DMS79 treated with DMSO at 0.1 percent for 48 hours (cell line): ENCODE data around the gene ATG5.

ENCODE experiments used
- DNase-seq: peaks from one replicate; lab custom pipeline; 2025; lab: John Stamatoyannopoulos, UW

ATG5 gene

DNA sequence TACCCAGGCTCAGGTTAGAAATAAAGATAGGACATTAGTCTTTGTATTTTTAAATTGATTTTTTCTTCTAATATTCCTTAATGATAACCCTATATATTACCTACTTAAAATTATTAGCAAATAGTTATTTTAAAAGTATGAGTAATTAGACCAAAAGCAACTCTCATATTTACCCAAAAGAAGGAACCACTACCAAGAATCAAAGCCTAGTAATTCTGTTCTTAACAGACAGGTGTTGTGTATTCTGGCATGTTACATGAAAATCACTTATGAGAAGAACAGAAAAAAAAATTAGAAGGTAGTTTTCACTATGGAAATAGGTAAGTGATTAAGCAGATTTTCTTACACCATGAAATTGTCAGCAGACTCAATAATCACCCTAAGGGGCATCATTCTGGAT is 105.1 kb downstream of the ATG5 start:
- no peak for DNase-seq

DNA sequence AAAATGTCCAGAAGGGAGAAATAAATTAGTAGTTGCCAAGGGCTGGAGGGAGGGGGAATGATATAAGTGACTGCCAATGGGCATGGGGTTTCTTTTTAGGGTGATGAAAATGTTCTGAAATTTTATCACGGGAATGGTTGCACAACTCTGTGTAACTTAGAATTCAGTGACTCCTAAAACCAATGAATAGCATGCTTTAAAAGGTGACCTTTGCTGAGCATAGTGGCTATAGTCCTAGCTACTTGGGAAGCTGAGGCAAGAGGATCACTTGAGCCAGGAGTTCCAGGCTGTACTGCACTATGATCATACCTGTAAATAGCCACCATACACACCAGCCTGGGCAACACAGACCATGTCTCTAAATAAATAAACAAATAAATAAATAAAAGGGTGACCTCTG is 109.0 kb downstream of the ATG5 start:
- no peak for DNase-seq

DNA sequence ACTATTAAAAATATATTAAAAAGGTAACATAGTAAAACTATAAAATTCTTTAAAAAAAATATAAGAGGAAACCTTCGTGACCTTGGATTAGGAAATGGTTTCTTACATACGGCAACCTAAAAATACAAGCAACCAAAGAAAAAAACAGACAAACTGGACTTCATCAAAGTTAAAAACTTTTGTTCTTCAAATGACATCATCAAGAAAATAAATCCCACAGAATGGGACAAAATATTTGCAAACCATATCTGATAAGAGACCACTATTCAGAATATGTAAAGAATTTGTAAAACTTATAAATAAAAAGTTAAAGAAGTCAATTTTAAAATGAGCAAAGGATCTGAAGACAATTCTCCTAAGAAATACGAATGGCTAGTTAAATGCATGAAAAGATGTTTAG is 110.0 kb downstream of the ATG5 start:
- no peak for DNase-seq

DNA sequence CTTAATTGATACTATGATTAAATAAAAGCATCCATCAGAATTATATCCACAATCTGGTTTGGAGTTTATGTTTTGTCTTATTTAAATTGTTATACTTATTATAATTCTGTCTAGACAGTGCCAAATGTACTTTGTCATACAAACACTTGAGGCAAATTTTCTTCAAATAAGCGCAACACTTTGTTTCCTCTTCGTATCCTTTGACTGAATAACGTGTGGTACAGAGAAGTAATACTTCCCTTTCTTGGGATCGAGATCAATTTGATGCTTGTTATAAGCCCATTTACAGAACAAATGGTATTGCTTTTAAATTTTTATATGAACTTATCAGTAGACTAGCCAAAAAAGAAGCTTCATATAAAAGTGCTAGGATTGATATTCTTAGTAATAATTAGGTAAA is 111.0 kb downstream of the ATG5 start:
- no peak for DNase-seq

DNA sequence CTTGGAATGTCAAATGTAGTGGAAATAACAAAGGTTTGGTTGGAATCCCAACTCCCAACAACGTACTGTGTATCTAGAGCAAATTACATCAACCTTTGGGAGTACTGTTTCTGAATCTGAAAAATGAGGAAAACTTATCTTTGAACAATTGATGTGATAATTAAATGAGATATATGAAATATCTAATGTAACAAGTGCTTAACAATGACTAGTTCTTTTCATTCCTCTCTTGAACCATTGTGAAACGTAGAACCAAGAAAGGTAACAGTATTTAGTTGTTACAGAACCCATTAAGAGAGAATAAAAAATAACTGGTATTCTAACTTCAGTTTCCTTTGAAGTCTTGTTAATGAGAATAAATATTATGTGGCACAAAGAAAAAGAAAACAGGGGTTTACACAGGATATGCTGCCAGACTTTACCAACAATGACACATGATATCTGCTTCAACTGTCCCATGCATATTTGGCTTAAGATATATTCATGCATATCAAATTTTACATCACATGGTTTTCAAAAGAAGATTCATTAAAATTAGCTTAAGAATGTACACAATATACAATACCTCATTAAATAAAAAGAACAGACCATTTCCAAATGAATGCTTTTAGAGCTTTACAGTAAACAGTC is 111.8 kb downstream of the ATG5 start:
- DNase-seq: no peak

DNA sequence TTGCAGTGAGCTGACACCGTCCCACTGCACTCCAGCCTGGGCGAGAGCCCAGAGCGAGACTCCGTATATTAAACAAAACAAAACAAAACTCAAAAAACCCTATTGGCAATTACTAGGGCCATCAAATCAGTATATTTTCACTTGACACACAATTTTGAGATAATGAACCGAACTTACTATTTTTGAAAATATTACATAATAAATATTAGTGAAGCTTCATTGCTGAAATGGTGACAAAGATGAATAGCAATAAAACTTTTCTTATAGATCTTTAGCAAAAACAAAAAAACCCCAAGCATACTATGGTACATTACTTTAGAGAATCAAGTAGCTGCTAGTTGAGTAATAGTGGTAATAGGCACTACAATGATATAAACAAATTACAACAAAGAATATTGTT is 113.0 kb downstream of the ATG5 start:
- no peak for DNase-seq

DNA sequence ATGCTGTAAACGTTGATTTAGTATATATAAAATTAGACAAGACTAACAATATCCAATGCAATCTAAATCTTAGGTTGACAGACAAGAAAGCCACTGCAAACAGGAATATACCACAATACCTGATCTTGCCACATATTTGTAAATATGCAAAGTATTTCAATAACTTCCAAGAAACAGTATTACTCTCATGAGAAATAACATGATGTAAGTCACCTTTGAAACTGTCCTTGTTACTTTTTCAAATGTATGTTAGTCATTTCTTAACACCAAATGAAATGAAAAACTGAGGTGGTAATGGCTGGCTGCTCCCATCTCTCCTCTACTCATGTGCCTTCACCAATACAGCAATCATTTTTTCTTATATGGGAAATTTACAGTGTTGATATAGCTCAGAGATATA is 118.7 kb downstream of the ATG5 start:
- DNase-seq: no peak

DNA sequence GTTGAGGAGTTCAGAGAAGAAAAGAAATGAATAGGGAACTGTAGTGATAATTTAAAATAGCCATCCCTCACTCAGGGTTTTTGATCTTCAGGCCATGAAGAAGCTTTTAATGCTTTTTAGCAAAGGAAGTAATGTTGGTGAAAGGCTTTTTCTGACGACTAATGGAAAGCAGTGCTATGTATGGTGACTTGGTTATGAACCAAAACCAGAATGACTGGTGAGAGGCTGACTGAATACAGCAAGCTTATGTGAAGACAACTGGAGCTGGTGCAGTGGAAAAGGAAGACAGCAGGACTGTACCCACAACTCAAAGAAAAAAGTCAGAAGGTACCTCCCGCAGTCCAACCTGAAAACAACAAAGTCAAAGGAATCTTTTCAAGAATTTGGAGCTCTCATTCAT is 120.6 kb downstream of the ATG5 start:
- DNase-seq: no peak

DNA sequence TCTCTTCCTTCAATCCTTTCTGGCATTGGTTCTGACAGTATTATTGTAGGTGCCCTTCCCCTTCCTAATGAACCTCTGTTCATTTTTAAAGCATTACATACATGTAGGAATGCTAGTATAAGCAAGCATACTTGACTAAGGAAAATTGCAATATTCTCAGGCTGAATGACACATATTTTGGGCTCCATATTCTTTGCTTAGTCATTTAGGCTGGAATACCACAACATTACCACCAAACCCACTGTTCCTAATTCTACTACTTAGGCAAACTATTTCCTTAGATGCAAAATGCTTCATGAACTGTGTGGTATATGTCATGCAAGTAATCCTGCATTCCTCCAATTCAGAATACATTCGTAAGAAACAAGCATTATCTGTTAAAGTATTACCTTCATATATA is 125.6 kb downstream of the ATG5 start:
- DNase-seq: no peak

DNA sequence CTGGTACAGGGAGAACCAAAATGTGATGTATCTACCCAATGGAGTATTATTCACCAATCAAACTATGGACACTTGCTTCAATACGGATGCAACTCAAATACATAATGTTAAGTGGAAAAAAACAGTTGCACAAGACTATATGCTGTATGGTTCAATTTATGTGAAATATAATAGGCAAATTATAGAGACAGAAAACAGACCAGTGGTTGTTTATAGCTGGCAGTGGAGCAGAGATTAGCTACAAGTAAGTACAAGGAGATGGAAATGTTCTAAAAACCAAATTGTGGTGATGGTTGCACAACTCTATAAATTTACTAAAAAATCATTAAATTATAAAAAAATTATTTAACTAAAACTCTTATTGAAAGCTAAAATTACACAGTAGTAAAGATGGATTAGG is 126.2 kb downstream of the ATG5 start:
- no peak for DNase-seq

DNA sequence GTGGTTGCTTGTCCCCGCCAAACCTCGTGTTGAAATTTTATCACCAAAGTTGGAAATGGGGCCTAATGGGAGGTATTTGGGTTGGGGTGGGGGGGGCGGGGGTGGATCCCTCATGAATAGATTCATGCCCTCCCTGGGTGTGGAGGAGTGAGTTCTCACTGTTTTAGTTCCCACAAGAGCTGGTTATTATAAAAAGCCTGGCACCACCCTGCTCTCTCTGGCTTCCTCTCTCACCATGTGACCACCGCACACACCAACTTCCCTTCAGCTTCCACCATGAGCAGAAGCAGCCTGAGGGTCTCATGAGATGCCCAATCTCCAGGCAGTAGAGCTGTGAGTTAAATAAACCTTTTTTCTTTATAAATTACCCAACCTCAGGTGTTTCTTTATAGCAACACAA is 128.1 kb downstream of the ATG5 start:
- DNase-seq: no peak

DNA sequence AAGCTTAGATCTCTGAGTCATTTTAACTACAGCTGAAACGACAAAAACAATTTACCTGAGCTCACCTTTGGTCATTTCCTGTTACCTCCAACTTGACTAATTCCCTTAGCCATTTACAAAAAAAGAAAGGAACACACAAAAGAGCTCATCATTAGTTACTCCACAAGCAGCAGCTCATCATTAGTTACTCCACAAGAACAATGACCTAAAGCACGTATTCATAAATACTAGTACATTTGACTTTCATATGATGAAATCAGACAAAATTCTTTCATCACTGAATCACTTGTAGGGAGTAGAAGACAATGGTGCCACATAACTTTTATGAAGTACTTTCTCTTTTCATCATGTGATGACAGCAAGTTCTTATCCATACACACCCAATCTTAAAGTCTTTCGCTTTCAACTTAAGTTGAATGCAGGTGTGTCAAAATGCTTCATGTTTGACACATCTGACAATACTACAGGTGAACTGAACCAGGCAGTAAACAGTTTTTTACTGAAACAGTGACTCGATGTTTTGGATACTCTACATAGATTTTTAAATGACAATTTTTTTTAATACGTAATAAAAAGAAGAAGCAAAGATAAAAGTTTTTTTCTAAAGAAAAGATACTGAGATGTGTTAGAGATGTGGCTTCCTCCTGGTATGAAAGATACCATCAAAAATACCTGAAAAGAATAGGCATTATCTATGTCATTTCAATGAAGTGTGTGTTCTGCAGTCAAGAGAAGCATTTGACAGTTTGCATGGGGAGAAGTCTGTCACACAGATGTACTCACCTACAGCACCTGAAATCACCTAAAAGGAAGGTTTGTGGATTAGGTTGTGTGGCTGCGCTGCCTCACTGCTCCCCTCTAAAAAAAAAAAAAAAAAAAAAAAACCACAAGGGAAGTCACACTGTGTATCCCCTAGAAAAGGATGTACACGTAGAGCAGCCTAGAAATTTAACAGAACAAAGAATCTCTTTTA is 130.3 kb downstream of the ATG5 start:
- DNase-seq: no peak

DNA sequence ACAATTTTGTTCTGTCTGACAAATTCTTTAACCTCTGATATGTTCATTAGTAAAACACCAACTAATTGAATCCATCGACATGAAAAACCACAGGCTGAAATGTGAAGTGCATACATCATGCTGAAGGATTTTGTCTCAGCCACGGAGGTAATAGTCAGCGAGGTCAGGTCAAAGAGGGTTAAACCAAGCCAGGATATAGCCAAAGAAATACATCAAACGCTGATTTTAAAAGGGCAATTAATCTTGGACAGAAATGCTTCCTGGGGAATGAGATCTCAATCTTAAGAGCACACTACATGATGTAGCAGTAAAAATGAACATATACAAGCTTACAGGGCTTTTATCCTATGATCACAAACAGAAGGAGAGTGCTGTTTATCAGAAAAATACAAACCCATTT is 132.7 kb downstream of the ATG5 start:
- no peak for DNase-seq

DNA sequence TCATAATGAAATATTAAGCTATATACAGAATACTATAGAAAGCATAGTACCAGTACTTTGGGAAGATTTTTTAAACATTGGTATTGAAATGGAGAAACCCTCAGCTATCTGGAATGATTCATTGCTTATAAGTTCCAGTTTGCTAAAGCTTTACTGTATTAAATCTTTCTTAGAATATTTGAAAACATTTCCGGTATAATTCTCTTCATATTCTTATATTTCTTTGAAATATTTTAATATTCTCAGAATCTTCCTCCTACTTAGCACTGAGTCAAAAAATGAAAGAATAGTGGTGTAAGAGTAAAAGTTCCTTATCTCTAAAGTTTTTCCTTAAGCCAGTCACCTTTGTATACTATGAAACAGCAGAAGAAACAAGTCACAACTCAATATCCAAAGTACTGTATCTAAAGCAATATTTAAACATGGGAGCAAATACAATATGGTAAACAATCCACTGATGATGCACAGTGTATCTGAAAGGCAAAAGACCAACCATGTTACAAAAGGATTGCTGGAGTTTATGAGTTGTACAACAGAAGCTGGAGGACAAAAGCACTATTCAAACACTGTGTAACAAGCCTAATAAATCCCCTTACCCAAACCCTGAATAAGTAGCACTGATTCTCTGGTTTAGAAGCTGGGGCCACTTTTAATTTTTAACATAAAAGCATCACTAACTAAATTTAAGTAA is 137.3 kb downstream of the ATG5 start:
- DNase-seq: no peak

DNA sequence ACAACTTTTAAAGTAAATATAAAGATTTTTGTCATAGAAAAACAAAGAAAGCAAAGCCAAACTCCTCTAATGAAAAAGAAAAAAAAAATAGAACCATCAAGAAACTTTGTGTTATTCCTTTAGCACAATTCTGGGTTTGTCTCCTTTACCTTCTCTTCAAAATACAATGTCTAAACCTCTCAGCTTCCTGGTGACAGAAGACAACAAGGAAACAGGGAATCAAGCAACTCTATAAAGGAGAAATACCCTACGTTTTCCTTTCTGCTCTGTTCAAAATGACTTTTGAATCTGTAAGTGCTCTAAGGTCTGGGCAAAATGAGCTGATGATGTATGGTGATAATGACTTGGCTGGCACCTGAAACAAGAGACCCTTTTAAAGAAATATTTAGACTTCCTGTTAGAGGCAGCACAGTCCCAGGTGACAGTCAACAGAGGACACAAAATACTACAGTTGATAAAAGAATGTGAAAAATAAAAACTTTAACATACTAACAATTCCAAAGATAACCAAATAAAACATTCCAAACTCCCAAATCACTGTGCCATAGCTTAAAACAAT is 138.1 kb downstream of the ATG5 start:
- DNase-seq: no peak

DNA sequence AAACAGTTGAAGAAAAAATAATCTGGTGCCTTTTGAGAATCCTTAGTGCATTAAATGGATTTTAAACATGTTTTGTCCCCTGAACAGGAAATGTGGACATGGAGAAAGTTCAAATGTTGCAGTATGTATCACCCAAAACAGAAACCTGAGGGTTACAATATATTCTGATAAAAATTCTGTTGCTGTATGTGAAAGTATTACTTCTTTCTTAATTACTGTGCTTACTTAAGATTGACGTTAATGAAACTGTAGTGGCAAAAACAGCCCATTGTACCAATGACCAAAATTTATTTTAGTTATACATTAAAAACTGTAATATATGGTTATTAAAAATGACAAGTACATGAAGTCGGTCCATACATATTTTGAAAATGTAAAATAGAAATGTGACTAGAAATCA is 138.8 kb downstream of the ATG5 start:
- DNase-seq: no peak

DNA sequence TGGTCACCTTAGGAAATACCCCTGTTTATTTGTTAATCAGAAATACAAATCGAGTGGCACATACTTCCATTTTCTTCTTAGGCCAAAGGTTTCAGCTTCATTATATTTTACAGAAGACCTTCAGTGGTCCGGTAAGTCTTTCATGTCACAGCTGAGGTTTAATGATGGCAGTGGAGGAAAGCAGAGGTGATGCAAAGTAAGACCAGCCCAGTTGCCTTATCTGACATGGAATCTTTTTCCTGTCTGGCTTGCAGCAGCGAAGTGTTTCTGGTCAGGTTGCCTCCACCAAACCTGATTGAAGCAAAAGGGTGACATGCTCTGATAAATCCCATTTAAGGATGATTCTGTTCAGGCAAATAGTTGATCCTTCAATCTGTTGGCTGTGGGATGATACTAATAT is 139.4 kb downstream of the ATG5 start:
- no peak for DNase-seq

DNA sequence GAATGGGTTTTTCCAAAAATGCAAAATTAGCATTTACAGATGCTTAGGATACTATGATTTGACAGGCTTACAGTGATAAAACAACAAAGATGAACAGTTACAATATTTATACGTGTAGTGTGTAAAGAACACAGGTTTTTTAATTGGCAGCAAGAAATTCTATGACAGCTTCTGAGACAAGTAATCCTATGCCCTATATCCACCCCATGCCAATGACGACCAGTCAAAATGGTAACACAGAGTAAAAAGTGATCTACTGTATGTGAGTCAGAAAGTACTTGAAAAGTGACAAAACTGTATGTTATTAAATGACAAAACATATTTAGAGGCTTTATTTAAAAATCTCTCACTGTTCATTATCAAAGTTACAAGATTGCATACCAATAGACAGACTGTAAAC is 139.9 kb downstream of the ATG5 start:
- no peak for DNase-seq

DNA sequence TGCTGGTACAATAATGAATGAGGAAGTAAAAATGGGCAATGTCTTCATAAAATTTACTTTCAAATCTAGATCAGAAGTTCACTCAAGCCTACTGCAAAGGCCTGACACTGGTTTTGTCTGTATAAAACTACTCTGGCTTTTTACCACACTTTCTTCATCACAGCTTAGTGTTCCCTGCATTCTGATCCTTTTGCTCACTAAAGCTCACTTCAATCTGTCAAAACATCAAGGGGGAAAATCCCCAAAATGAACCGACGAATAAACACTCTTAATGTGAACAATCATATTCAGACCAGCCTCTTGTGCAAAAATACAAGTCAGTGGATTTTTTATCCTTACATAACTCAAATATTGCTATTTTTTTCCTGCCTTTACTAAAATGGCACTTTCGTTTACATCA is 140.9 kb downstream of the ATG5 start:
- no peak for DNase-seq

DNA sequence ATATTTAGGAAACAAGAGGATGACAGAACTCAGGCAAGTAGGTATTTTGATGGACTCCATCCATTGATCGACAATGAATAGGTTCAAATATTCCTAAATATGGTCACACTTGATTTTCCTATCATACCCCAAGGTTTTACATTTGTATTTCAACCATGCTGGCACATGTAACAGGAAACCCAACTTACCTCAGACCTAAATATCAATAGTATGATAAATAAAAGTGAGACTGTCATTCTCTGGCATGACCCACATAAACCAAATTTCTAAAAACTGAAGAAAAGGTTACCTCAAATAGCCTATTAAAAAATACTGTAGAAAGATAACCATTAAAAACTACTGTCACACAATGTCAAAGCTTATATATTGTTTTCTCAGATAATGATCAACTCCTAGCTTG is 142.1 kb downstream of the ATG5 start:
- no peak for DNase-seq

DNA sequence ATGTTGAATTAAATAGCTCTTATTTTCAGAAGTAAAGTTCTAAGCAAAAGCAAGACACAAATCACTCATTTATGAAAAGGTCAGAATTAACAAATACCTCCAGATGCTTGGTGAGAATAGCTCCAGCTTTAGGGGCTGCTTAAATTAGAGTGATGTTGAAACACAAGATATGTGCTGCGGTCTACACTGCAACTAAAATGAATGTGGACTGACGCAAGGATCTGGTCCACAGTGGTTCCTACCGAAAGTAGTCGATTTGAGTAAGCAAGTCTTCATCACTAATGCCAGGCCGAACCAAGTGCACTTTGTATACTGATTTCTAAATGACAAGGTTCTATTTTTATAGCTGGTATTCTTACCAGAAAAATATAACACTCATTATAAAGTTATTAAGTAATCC is 143.1 kb downstream of the ATG5 start:
- no peak for DNase-seq

DNA sequence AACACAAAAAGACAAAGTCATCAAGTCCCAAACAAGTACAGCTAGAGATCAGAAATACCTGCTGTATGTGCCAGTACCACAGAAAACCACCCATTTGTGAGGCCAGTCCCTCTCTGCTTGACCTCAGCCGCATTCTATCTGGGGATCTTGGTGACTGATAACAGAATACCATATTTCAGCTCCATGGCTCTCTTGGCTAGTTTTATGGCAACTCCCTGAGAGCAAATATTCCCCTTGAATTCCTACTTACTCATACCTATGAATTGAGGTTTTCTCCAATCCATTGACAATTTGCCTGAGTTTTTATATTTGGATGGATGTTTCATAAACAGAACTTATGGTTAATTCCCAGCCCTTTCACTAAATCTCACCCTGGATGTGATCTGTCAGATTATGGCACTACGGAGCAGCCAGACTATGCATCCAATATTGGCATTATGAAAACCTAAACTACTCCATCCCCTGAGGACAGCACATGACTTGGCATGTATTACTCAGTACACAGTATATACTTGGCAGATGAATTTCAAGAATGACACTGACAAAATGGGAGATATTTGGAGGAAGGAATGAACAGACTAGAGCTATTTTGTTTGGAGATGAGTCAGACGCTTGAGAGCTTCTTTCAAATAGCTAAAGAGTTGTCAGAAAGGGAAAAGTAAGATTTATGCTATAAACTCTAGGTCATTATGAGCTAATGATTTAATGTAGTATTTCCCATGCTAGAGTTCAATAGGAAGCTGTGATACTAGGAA is 143.7 kb downstream of the ATG5 start:
- no peak for DNase-seq
